Measurements from ENCODE around the gene OR52M1.

The OR52M1 gene

DNA sequence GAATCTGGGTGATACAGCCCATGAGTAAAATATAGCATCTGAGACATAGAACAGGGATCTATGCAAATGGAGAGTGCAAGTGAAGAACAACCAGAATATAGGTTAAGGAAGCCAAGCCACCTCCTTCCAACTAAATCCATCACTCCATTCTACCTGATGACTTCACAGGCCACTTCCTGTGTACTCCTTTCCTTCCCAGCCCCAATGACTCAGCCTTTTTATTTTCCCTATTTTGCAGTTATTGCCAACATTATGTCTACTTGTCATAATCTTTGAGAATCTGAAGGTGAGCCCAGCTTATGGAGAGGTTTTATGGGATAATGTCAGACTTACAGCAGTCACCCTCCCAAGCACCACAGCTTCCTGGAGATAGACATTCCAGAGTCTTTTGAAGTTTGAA lies 1.4 kb upstream of the OR52M1 start:
- DNase-seq (ENCODE audit: low read depth), result no peak
- no peak overlapping the region for H3K4me3 ChIP-seq (ENCODE audit: low read length)
- no peak for TF ChIP-seq CTCF (conservative IDR thresholded peaks at IDR 0.05; ENCODE audit: low read depth, low read length)

GRCh38 chr11:4546878-4547277 lies 1.9 kb downstream of the OR52M1 start:
- TF ChIP-seq CTCF (conservative IDR thresholded peaks at IDR 0.05; ENCODE audit: low read depth, low read length), result no peak
- H3K4me3 ChIP-seq (ENCODE audit: low read length), result no peak overlapping the region
- DNase-seq (ENCODE audit: low read depth), result no peak

DNA sequence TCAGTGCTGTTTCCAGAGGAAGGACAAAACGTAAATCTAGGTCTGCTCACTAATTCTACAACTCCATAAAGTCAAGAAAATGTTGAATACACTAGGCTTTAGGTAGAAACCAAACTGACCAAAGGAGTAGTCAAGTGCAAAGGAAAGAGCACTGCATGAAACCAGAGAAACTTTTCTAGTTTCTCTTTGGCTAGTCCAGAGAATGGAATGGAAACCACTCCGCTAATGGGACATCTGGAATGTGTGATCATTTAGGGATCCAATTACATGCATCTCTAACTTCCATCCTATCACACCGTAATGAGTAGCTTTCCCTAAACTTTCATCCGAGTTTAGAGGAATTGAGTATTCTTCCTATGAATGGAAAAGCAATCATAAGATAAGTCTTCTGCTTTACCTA lies 2.4 kb downstream of the OR52M1 start:
- no peak for DNase-seq (ENCODE audit: low read depth)

GRCh38 chr11:4551346-4551979 lies 6.5 kb downstream of the OR52M1 start:
- TF ChIP-seq CTCF (conservative IDR thresholded peaks at IDR 0.05; ENCODE audit: low read depth, low read length), result peak; percentile 35
- no peak for DNase-seq (ENCODE audit: low read depth)
- no peak overlapping the region for H3K4me3 ChIP-seq (ENCODE audit: low read length)

More for the DNA sequence above, 2.4 kb downstream of the OR52M1 start:
- no peak overlapping the region for H3K4me3 ChIP-seq (ENCODE audit: low read length)
- no peak for TF ChIP-seq CTCF (conservative IDR thresholded peaks at IDR 0.05; ENCODE audit: low read depth, low read length)

- no peak overlapping the region for H3K4me3 ChIP-seq (ENCODE audit: low read length)
- DNase-seq (ENCODE audit: low read depth), result no peak
- no peak for TF ChIP-seq CTCF (conservative IDR thresholded peaks at IDR 0.05; ENCODE audit: low read depth, low read length)
Observed at GRCh38 chr11:4559527-4560440, 14.8 kb downstream of the OR52M1 start.

DNA sequence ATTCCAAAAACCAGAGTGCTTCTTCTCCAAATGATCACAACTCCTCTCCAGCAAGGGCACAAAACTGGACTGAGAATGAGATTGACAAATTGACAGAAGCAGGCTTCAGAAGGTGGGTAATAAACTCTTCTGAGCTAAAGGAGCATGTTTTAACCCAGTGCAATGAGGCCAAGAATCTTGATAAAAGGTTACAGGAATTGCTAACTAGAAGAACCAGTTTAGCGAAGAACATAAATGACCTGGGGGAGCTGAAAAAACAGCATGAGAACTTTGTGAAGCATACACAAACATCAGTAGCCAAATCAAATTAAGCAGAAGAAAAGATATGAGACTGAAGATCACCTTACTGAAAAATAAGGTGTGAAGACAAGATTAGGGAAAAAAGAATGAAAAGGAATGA lies 15.5 kb downstream of the OR52M1 start:
- DNase-seq (ENCODE audit: low read depth), result no peak
- H3K4me3 ChIP-seq (ENCODE audit: low read length), result no peak overlapping the region
- TF ChIP-seq CTCF (conservative IDR thresholded peaks at IDR 0.05; ENCODE audit: low read depth, low read length), result no peak

All from retinal pigment epithelial cell (primary cell).